Activated T-cell treated with anti-CD3 and anti-CD28 coated beads for 48 hours (primary cell): ENCODE measurements around the gene TFAP2C.
"Not testable (repeated sequence)": the region's sequence is repeated elsewhere in the genome, so short reads cannot be mapped to it uniquely, and the experiment has no call there.

Experiments
- DNase-seq: peaks from one replicate; pipeline ENCODE4 v3.0.0-alpha.2; 2020; ENCODE audit warnings: low read depth

The TFAP2C gene

GRCh38 chr20:56656632-56657031 is 27.5 kb downstream of the TFAP2C start:
- DNase-seq: no peak

- DNase-seq: no peak
Measured at GRCh38 chr20:56657879-56658278, 28.8 kb downstream of the TFAP2C start.

GRCh38 chr20:56658341-56658947 is 29.3 kb downstream of the TFAP2C start:
- not testable (repeated sequence) for DNase-seq

GRCh38 chr20:56663660-56664059 is 34.6 kb downstream of the TFAP2C start:
- no peak for DNase-seq

GRCh38 chr20:56664796-56665195 is 35.7 kb downstream of the TFAP2C start:
- no peak for DNase-seq

GRCh38 chr20:56665806-56666205 is 36.7 kb downstream of the TFAP2C start:
- no peak for DNase-seq

GRCh38 chr20:56673450-56673849 is 44.3 kb downstream of the TFAP2C start:
- DNase-seq: no peak

GRCh38 chr20:56676001-56676400 is 46.9 kb downstream of the TFAP2C start:
- DNase-seq: no peak

- no peak for DNase-seq
Measured at GRCh38 chr20:56676679-56677078, 47.6 kb downstream of the TFAP2C start.

- DNase-seq: no peak
Measured at GRCh38 chr20:56683077-56683865, 54.2 kb downstream of the TFAP2C start.

GRCh38 chr20:56685879-56686278 is 56.8 kb downstream of the TFAP2C start:
- no peak for DNase-seq

GRCh38 chr20:56687061-56687460 is 58.0 kb downstream of the TFAP2C start:
- DNase-seq: no peak

- DNase-seq: no peak
Measured at GRCh38 chr20:56688106-56688505, 59.0 kb downstream of the TFAP2C start.
